Measurements from ENCODE around the gene APBB3.

The APBB3 gene

DNA sequence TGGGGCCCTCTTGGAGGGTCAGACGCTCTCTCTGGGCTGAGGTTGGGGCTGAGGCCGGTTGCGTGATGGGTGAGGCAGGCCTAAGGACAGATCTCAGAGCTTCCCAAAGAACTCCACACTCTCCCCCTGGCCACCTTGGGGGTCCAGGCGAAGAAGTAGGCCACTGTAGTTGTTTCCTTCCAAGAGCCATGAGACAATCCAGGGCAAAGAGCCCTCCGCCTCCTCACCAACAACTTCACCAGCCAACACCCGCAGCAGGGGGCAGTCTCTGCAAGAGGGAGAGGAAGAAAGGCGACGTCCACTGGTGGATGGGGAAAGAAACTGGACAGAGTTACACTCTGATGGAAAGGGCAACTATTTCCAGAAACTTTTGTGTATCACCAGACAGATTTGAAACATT lies 10.9 kb upstream of the APBB3 start:
- DNase-seq = no peak

GRCh38 chr5:140574165-140574564 lies 9.8 kb upstream of the APBB3 start:
- no peak for DNase-seq

GRCh38 chr5:140573683-140574082 lies 9.3 kb upstream of the APBB3 start:
- DNase-seq = no peak

- no peak for DNase-seq
These were observed 6.7 kb upstream of the APBB3 start for GRCh38 chr5:140571105-140571504.

DNA sequence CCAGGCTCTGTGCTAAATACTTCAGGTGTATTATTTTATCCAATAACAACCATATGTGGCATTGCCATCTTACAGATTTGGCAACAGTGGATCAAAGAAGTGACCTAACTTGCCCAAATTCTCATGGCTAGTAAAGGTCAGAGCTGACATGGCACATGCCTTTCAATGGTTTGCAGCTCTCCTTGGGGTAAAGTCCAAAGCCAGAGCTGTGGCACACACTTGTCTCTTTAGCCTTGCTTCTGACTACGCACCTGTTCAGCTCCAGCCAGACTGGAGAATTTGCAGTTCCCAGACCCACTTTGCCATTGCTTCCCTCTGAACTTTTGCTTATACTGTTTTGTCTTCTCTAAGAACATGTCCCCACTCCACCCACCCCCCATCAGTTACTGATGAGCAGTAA lies 6.1 kb upstream of the APBB3 start:
- DNase-seq = no peak

- no peak for DNase-seq
These were observed 5.7 kb upstream of the APBB3 start for GRCh38 chr5:140570058-140570457.

DNA sequence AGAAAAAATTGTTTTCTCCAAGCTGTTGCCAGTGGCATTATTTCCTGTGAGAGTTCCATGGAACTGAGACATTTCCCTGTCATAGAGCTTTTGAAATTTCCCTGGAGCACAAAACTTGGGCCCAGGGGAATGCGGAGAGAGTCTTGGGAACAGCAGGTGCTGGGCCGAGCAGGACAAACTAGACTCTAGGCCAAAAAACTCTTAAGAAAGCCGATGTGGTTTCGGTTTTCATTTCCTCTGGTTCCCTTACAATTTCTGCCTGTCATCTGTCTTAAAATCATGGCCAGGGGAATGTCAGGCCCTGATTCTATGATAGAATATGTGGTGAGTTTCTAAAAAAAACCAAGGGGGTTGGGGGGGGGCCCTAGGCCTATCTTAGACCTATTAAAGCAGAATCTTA lies 4.8 kb upstream of the APBB3 start:
- no peak for DNase-seq

DNA sequence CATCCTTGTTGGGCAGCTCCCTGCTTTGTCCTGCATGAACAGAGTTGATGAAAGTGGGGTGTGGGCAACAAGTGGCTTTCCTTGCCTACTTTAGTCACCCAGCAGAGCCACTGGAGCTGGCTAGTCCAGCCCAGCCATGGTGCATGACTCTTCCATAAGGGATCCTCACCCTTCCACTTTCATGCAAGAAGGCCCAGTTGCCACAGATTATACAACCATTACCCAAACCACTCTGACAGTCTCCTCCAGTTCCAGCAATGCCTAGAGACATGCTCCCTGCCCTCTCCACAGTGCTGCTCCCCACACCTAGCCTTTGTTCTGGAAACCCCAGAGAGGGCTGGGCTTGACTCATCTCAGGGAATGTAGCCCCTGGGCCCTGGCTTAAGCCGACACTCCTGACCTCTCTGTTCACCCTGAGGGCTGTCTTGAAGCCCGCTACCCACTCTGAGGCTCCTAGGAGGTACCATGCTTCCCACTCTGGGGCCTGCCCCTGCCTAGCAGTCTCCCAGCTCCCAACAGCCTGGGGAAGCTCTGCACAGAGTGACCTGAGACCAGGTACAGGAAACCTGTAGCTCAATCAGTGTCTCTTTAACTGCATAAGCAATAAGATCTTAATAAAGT lies 4.2 kb upstream of the APBB3 start:
- DNase-seq = no peak

DNA sequence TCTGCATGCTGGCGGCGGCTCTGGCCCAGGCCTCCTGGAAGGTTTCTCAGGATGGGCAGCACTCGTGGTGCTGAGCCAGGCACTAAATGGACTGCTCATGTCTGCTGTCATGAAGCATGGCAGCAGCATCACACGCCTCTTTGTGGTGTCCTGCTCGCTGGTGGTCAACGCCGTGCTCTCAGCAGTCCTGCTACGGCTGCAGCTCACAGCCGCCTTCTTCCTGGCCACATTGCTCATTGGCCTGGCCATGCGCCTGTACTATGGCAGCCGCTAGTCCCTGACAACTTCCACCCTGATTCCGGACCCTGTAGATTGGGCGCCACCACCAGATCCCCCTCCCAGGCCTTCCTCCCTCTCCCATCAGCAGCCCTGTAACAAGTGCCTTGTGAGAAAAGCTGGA lies 3.5 kb upstream of the APBB3 start:
- DNase-seq = no peak

DNA sequence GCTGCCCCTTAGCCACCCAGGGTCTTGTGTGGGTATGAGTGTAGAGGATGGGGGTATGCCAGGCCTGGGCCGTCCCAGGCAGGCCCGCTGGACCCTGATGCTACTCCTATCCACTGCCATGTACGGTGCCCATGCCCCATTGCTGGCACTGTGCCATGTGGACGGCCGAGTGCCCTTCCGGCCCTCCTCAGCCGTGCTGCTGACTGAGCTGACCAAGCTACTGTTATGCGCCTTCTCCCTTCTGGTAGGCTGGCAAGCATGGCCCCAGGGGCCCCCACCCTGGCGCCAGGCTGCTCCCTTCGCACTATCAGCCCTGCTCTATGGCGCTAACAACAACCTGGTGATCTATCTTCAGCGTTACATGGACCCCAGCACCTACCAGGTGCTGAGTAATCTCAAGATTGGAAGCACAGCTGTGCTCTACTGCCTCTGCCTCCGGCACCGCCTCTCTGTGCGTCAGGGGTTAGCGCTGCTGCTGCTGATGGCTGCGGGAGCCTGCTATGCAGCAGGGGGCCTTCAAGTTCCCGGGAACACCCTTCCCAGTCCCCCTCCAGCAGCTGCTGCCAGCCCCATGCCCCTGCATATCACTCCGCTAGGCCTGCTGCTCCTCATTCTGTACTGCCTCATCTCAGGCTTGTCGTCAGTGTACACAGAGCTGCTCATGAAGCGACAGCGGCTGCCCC lies 2.9 kb upstream of the APBB3 start:
- no peak for DNase-seq

DNA sequence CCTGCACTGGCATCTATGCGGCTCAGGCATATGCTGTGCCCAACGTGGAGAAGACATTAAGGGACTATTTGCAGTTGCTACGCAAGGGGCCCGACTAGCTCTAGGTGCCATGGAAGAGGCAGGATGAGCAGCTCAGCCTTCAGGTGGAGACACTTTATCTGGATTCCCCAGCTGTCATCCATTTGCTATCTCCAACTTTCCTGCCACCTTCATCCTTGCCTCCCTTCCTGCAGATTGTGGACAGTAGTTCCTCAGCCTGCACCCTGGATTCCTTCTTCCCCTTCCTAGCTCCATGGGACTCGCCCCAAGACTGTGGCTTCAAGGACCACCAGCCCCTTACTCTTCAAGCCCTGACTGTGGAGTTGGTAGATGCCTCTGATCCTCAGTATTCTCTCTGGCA lies 2.3 kb upstream of the APBB3 start:
- DNase-seq = no peak

- no peak for DNase-seq
These were observed 1.3 kb upstream of the APBB3 start for GRCh38 chr5:140565780-140566095.

- DNase-seq = no peak
These were observed 804 bp upstream of the APBB3 start for GRCh38 chr5:140565024-140565779.

- DNase-seq = no peak
These were observed 802 bp downstream of the APBB3 start for GRCh38 chr5:140563596-140563995.

GRCh38 chr5:140561753-140562523 lies 2.5 kb downstream of the APBB3 start:
- no peak for DNase-seq

DNA sequence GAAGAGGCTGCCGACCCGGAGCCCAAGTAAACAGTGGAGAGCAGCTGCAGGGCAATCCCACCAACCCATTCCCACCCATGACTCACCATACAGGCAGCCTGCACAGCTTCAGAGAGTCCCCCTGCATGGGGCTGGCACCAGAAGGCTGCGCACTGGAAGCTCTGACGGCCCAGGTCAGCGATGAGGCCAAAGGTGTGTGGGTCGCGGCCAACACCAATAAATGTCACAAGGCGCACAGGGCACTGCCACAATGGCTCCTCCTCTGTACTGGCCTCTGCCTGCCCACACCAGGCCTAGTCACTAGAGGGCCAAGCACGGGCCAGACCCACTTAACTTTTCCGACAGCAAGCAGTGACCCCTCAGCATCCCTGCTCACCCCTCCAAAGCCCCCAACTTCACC lies 4.2 kb downstream of the APBB3 start:
- no peak for DNase-seq

DNA sequence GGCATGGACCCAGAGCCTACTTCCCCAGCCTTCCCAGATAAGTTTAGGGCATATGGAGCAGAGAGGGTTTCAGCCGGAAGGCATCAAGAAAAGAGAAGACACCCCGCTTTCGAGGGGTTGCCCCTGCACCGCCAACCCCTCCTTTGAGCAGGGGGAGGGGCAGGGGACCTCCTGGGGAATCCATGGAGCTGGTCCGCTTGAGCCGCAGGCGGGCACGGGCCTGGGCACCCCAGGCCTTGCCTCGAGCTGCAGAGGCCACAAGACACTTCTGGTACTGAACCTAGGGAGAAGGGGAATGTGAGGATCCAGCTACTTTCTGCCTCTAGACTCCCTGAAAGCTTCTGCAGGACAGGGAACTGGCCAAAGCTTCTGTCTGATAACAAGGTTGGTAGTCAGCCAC lies 5.9 kb downstream of the APBB3 start:
- no peak for DNase-seq

DNA sequence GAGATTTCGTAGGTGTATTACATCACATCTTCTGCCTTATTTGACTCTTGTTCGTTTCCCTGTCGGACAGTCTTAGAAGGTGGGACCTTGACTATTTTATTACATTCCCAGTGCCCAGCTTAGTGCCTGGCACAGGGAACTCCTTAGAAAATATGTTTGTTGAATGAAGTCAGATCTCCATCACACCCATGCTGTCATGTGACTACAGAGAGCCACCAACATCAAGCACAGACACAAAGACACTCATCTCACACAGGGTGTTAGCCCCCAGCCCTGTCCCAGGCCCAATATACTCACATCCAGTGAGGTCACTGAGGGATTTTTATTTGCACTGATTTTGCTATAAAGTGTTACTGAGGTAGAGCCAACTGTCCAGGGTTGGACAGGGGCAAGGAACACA lies 6.4 kb downstream of the APBB3 start:
- no peak for DNase-seq

DNA sequence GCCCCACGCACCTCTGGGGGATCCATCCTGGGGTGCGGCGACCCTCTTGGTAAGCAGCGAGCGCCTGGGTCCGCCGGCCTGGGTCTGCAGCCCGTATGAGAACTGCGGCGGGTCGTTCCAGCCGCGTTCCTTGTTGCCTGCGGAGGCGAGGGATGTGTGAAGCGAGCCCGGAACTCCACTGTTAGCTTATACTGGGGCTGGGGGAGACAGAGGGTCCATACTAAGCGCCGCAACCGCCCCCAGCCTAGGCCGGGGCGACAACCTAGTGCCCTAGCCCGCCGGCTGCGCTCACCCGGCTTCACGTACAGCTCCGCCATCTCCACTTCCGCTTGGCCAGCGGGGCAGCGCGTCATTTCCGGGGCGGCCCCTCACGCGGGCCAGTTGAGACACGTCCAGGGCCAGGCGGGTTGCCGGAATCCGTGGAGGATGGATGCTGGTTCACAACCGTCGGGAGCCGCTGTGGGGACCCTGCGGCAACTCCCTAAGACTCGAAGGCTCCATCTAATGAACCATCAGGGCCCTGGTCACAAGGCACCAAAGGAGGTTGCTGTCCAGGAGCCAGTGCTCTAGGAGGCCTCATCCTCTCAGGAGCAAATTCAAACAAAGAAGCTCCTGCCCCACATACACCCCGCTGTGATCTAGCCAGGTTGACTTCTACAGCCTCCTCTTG lies 7.1 kb downstream of the APBB3 start, which contains the start of gene SRA1:
SRA1 (minus strand) TSS at position 338 of the 670 bp plus-strand sequence; CDS start at position 317, 21 bp downstream.
- peak; percentile 94 for DNase-seq

DNA sequence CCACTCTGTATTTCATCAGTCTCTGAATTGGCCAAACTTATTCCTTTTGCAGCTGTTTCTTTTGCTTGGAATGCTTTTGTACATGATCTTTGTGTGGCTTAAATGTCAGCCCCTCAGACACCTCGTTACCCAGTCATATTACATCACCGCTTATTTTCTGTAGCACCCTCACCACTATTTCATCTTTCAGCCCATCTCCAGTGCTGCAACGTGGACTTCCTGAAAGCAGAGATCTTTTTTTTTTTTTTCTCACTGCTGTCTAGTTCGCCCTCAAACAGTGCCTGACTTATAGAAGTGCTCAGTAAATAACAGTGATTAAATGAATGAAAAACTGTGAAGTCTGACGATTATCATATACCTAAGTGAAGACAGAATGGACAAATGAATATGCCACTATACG lies 8.0 kb downstream of the APBB3 start:
- DNase-seq = no peak

GRCh38 chr5:140555747-140556312 lies 8.6 kb downstream of the APBB3 start:
- DNase-seq = no peak

GRCh38 chr5:140554454-140554853 lies 9.9 kb downstream of the APBB3 start:
- DNase-seq = no peak

DNA sequence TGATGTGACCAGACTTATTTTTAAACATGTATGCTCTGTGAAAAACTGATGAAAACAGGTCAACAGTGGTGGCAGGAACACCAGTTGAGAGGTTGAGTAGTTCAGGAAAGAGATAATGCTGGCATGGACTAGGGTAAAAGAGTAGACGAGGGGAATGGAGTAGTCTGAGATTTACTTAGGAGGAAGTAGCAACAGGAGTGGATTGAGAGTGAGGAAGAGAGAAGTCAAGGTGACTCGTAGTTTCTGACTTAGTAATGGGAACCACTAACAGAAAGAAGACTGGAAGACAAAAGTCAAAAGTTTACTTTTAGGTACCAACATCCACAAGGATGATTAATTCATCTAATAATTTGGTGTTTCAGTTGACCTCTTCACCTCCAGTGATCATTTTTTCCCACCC lies 10.7 kb downstream of the APBB3 start:
- no peak for DNase-seq

Data from 8988T (cell line).